RPMI8226 (cell line): ENCODE data around the gene PI16.

Experiments used
- DNase-seq: peaks from one replicate; pipeline ENCODE4 v3.0.0-alpha.2; 2015

The PI16 gene, protein sequence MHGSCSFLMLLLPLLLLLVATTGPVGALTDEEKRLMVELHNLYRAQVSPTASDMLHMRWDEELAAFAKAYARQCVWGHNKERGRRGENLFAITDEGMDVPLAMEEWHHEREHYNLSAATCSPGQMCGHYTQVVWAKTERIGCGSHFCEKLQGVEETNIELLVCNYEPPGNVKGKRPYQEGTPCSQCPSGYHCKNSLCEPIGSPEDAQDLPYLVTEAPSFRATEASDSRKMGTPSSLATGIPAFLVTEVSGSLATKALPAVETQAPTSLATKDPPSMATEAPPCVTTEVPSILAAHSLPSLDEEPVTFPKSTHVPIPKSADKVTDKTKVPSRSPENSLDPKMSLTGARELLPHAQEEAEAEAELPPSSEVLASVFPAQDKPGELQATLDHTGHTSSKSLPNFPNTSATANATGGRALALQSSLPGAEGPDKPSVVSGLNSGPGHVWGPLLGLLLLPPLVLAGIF

GRCh38 chr6:36954262-36954931 lies at the start of gene PI16:
Gene PI16 (plus strand): TSS chr6:36954738. CDS start chr6:36954761, 23 bp downstream.
- DNase-seq = no peak

DNA sequence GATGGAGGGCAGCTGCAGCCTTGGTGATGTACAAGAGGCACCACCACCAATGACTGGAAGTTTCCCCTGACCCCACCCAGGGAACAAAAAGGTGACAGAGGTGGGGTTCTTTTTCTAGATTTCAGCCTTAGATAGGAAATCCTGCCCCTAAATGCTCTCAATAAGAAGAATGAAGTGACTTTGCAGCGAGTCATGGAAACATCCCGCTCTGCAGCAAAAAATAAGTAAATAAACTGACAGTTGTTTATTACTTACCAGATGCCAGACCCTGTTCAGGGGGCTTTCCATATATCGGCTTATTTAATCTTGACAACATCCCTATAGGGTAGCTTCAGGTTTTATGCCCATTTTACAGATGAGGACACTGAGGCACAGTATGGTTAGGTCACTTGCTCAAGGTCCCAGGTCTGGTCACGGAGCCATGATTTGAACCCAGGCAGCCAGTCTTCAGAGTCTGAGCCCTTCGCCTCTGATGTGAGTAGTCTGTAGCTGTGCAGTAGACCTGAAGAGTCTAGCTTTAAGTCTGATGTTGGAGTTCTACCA lies 49.6 kb upstream of the PI16 start:
- no peak for DNase-seq

DNA sequence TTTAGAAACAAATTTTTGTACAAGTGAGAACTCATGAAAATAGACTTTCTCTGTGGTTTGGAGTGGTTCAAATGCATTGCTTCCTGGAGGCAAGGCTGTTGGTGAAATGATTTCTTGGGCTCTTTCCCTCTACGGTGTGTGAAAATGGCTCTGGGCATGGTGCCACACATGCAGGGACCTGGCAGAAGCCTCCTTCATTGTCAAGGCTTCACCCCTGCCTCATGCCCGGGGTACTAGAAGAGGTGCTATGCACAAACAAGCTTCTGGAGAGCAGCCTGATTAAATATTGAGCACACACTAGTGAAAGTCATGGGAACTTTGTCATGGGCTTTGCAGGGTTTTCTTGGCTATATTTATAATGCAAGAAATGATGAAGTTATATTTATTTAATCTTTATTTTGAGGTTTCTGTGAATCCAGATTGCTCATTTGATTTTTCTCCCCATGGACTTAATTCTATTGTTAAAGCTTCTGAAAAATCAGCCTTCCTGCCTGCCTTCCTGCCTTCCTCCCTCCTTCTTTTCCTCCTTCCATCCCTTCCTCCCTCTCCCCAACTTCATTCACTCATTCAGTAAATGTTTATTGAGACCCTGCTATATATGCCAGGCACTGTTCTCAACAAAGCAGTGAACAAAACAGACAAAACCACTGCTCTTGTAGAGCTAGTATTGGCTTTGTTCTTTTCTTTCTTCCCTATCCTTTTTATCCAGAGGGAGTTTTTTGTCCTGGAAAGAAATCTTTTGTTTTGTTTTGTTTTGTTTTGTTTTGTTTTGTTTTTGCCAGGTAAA lies 47.8 kb upstream of the PI16 start:
- no peak for DNase-seq

GRCh38 chr6:36907781-36908180 lies 46.8 kb upstream of the PI16 start:
- no peak for DNase-seq

DNA sequence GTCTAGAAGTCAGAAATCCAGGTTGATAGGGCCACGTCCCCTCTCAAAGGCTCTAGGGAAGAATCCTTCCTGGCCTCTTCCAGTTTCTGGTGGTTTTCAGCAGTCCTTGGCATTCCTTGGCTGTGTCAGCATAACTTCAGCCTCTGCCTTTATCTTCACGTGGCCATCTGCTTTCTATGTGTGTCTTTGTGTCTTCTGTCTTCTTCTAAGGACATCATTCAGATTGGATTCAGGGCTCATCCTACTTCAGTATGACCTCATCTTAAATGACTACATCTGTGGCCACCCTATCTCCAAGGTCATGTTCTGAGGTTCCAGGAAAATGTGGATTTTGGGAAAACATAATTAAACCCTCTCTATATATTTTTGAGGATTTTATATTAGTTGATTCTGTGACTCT lies 45.8 kb upstream of the PI16 start:
- DNase-seq = no peak

DNA sequence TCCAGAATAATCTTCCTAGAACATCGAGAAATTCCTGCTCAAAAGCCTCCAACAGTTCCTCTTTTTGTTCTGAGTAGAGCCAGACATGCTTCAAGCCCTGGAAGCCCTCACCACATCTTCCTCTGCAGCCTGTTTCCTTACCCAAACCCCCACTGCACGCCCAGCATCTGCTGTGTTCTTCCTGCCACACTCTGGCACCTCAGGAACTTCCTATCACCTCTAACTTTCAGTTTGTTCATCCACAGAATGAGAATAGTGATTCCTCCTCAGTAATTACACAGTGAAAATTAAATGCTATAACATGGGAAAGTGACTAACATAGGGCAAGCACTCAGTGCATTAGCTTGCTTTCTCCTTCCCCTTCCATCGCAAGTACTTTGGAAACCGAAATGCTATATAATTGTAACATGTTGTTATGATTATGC lies 42.5 kb upstream of the PI16 start:
- DNase-seq = no peak

DNA sequence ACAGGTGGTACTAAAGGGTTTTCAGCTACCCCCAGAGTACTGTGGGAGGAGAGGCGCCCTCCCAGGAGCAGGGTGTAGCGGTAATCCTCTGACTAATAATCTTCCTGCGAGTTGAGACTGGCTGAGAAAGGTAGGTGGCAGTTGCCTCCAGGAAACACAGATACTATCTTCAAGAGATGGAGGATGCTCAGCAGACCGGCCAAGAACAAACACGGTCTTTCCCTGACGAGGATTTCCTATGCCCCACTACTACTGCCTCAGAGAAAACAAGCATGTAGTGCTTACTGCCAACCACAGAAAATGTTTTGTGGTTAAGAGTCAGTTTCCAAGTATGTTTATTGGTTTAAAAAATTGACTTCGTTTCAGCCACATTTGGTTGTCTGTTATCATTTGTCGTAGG lies 42.0 kb upstream of the PI16 start:
- DNase-seq = no peak

DNA sequence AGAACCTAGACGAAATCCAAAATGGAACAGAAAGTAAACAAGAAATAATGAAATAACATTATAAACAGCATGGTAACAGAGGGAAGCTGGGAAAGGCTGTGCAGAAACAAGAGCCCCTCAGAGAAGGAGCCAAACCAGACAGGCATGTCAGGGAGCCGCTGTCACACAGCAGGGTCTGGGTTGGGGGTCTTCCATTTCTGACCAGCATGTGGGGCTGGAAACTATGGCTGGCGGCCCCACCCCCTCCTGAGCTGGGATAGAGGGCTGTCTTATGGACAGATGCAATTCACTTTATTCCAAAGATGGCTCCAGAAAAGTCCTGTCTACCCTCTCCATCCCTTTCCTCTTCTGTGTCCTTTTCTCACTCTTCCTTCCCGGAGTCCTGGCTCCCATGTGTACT lies 41.5 kb upstream of the PI16 start:
- DNase-seq = no peak

GRCh38 chr6:36914227-36914794 lies 40.2 kb upstream of the PI16 start:
- no peak for DNase-seq

GRCh38 chr6:36915599-36915998 lies 38.9 kb upstream of the PI16 start:
- DNase-seq = no peak

DNA sequence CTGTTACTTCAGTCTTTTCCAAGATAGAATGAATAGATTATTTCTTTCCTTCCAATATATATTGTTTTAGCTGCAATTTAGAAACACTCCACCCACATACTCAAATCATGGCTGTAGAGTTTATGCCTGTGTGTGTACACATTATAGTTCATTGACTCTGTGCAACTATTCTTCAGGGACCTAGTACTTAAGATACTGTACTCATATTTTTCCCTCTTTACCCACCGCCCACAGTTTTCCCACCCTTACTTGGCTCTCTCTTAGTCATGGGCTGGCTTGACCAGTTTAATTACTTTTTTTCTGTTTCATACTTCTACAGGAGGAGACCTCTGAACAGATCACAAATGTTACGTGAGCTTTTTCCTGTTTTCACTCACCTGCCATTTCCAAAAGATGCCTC lies 38.4 kb upstream of the PI16 start:
- no peak for DNase-seq

DNA sequence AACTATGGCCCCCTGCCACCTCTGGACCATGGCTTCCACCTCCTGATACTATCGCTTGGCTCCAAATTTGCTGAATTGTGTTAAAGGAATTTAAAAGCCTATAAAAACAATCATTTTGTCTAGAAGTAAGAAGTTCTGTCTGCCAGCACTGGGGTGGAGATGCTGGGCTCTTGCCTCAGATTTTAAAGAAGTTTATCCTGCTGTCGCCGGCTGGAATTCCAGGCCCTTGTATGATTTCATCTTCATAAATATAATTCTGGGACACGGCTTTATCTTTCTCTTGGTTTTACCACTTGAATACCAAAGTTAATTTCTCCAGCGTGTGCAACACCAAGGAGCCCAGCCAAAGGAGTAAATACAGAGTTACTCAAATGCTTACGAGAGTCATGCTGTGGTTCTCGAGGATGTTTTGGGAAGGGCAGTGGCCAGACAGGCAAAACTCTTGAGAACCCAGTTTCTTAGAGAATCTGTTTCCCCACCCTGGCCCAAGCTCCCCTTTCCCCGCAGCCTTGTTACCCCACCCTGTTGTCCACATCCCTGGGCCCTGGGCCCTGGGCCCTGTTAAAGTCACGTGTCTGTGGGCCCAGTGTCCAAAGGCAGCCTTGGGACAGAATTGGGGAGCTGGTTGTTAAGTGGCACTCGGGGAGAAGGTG lies 36.9 kb upstream of the PI16 start:
- no peak for DNase-seq

- no peak for DNase-seq
Observed at GRCh38 chr6:36920049-36920448, 34.5 kb upstream of the PI16 start.

GRCh38 chr6:36920546-36920945 lies 34.0 kb upstream of the PI16 start:
- DNase-seq = no peak

GRCh38 chr6:36924131-36924530 lies 30.4 kb upstream of the PI16 start:
- DNase-seq = no peak

DNA sequence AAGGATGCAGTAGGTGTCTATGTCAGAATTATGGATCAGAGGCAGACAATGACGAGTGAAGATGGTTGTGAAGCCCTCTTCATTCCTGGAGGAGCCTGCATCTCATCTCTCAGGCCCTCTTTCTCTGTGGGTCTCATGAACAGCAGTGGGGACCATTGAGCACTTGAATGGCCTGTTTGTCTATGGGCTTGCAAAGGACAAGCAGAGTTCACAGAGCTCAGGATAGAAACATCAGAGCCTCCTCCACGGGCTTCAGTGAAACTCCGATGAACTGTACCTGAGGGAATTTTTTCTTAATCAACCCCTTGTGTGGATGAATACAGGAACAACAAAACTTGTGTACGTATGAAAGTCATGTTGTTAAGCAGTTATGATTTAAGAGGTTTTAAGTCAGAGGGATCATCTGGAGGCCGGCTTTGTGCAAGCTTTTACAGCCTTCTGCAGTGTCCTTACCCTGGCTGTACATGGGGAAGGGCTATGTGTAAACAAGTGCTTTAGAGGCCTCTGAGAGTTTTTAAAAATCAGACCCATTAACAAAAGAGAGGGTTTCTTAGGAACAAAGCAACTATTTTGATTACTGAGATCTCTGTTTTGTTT lies 29.7 kb upstream of the PI16 start:
- no peak for DNase-seq

DNA sequence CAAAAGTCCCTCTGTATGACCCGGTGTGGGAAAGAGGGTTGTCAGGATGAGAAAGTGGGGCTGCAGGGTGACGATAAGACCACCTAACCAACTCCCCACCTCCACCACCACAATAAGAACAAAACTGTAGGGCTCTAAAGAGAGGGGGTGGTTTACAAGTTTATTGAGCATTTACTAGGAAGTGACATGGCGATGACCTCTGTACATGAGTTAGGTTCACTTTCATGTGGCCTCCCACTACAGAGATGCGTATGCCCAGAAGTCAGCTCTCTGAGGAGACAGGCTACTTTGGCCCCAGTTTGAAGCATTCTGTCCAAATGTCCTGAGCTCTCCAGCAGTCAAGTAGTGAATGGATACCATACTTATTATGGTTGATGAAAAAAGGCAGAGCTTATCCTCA lies 28.7 kb upstream of the PI16 start:
- no peak for DNase-seq

- DNase-seq = no peak
Observed at GRCh38 chr6:36926708-36927513, 27.6 kb upstream of the PI16 start.

DNA sequence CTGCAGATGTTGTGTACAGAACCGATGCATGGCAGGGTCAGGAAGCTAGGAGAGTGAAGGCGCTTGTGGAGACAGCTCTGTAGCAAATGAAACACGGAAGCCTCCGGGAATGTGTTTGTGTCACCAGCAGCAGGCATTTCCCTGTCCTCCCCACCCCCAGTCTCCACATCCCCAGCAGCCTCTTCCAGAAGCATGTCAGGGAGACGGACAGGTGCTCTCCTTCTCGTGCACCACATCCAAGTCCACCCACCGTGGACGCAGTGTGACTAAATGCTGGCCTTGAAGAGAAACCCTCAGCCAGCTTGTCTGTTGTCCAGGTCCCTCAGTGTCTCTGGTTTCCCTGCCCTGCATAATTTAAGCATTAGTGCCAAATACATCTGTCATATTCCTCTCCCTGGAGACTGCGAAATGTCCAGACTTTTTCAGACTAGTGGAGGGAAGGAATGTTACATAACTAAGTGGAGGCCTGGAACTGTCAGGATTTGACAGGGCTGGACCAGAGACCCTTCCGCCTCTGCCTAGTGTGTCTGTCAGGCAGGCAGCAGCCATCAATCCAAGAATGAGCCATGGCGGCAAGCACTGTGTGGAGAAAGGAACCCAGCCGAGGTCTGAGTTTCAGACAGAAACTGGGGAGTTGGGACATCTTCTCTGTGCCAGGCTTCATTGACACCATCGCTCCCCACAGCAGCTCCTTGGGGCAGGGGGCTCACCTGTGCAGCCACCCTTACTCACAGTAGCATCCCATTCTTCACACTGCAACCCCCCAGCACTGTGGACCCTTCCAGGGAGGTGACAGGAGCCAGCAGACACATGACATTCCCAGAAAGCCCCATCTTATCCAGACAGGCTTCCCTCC lies 26.6 kb upstream of the PI16 start:
- DNase-seq = no peak

- no peak for DNase-seq
Observed at GRCh38 chr6:36928547-36928918, 26.0 kb upstream of the PI16 start.
